CD4-positive, alpha-beta T cell treated with Interleukin-4 for 1 hour (primary cell): ENCODE data around the gene GZMA.

Experiments
- DNase-seq, 2 donors: peaks; one replicate each; pipeline ENCODE4 v3.0.0-alpha.2; 2020 to 2022

GZMA gene

GRCh38 chr5:55110217-55110616, 7.8 kb downstream of the GZMA start:
- DNase-seq, result no peak

- no peak for DNase-seq
Measured at GRCh38 chr5:55113327-55113726, 10.9 kb downstream of the GZMA start.

GRCh38 chr5:55114061-55114460, 11.6 kb downstream of the GZMA start:
- no peak for DNase-seq

GRCh38 chr5:55123365-55123764, 20.9 kb downstream of the GZMA start:
- no peak for DNase-seq

GRCh38 chr5:55134053-55134722, 31.7 kb downstream of the GZMA start:
- DNase-seq, result peak in 1 of 2 donors; percentile 9

- no peak for DNase-seq
Measured at GRCh38 chr5:55136521-55136920, 34.1 kb downstream of the GZMA start.

- DNase-seq, result no peak
Measured at GRCh38 chr5:55140908-55141665, 38.6 kb downstream of the GZMA start.

GRCh38 chr5:55141945-55142690, 39.7 kb downstream of the GZMA start:
- peak; percentile 27 to 38 for DNase-seq

GRCh38 chr5:55143624-55144023, 41.2 kb downstream of the GZMA start:
- DNase-seq, result no peak

GRCh38 chr5:55146080-55146479, 43.6 kb downstream of the GZMA start:
- no peak for DNase-seq

- DNase-seq, result peak; percentile 85 to 88
Measured at GRCh38 chr5:55146543-55147151, 44.2 kb downstream of the GZMA start.

GRCh38 chr5:55149308-55149795, 46.9 kb downstream of the GZMA start:
- no peak for DNase-seq

- DNase-seq, result no peak
Measured at GRCh38 chr5:55151923-55152842, 49.7 kb downstream of the GZMA start.

- DNase-seq, result no peak
Measured at GRCh38 chr5:55154873-55155272, 52.4 kb downstream of the GZMA start.
